ENCODE data around the gene TAS2R30.

The TAS2R30 gene

DNA sequence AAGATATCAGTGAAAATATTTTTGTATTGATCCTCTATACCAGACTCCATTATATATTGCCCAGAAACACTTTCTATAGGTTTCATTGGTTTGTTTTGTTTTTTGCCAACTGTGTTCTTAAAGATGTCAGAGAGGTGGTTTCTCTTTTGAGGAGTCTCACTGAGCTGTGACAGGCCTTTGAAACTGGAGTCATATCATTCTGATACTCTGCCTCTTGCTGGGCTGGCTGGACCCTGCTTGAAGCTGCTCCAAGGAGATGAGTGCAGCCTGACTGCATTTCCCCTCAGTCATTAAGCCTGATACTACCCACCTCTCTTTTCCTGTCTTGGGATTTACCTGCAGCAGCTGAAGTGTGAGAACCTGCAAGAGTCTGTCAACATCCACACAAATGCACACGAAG is 16.4 kb upstream of the TAS2R30 start:
- TF ChIP-seq, protein P1, sequence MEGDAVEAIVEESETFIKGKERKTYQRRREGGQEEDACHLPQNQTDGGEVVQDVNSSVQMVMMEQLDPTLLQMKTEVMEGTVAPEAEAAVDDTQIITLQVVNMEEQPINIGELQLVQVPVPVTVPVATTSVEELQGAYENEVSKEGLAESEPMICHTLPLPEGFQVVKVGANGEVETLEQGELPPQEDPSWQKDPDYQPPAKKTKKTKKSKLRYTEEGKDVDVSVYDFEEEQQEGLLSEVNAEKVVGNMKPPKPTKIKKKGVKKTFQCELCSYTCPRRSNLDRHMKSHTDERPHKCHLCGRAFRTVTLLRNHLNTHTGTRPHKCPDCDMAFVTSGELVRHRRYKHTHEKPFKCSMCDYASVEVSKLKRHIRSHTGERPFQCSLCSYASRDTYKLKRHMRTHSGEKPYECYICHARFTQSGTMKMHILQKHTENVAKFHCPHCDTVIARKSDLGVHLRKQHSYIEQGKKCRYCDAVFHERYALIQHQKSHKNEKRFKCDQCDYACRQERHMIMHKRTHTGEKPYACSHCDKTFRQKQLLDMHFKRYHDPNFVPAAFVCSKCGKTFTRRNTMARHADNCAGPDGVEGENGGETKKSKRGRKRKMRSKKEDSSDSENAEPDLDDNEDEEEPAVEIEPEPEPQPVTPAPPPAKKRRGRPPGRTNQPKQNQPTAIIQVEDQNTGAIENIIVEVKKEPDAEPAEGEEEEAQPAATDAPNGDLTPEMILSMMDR (conservative IDR thresholded peaks at IDR 0.05), result no peak
- no peak overlapping the region for H3K27ac ChIP-seq

DNA sequence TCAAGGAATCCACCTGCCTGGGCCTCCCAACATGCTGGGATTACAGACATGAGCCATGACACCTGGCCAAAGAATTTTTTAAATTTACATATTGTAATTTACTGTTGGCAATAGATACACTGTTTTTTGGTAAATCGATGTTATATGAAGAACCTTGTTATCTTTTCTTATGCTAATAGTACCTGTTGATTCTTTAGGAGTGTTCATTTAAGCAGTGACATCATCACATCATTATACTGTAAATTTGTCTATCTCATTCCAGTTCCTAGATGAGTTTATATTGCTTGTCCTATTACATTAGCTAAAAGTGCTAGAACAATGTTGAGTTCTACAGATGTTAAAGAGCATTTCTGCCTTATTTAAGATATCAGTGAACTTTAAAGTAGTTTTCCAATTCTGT is 13.0 kb upstream of the TAS2R30 start:
- TF ChIP-seq, protein P1 (conservative IDR thresholded peaks at IDR 0.05), result no peak

DNA sequence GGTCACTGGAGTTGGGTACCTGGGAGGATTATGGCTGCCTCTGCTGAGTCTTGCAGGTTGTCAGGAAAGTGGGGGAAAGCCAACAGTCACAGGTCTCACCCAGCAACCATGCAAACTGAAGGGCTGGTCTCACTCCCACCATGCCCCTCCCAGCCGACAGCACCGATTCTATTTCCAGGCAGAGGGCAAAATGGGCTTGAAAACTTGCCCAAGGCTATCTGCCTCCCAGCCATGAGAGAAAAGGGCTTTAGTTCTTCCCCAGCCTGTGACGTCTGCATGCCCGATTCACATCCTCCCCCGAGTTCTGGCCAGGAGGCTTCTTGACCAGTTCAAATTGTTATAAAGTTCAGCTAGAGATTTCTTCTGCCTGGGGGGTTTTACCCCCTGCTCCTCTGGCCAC is 9.9 kb upstream of the TAS2R30 start:
- no peak overlapping the region for H3K27ac ChIP-seq
- TF ChIP-seq, protein P1 (conservative IDR thresholded peaks at IDR 0.05), result no peak

More for the DNA sequence above, 13.0 kb upstream of the TAS2R30 start:
- H3K27ac ChIP-seq, result no peak overlapping the region

DNA sequence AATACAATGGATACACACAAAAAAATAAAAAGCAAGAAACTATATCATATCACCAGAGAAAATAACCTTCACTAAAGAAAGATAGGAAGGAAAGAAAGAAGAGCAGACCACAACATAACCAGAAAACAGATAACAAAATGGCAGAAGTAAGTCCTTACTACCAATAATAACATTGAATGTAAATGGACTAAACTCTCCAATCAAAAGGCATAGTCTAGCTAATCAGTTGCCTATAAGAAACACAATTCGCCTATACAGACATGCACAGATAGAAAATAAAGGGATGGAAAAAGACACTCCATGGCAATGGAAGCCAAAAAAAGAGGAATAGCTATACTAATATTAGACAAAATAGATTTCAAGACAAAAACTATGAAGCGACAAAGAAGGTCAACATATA is 8.9 kb upstream of the TAS2R30 start:
- TF ChIP-seq, protein P1 (conservative IDR thresholded peaks at IDR 0.05), result no peak
- H3K27ac ChIP-seq, result no peak overlapping the region

DNA sequence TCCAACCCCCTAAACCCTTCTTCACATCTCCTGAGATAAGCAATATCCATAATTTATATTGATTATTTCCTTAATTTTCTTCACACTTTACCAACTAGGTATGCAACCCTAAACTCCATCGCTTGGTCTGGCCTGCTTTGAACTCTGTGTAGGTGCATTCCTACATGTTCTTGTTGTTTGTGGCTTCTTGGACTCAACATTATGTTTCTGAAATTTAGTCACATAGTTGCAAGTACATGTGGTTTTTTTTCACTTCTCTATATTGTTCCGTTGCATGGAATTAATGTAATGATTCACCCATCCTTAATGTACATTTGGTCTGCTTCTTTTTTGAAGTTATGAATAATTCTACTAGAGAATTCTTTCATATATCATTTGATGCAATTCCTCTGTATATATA is 1.6 kb upstream of the TAS2R30 start:
- H3K27ac ChIP-seq, result no peak overlapping the region
- TF ChIP-seq, protein P1 (conservative IDR thresholded peaks at IDR 0.05), result no peak

DNA sequence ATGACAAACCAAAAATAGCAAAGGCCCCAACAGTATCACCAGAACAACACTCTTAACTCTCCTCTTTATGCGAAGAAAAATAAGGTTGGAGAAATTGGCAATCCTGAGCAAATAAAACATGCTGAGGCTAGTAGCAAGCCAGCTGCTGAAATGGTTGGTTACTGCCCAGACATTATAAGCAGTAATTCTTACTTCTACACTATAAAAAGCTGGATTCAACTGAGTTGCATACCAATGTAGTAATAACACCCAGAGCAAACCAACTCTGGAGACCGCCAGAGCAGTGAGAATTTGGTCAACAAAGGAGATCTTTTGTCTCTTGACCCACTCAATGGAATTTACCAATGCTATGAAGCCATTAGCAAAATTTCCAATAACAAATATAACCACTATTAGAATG is 628 bp downstream of the TAS2R30 start:
- TF ChIP-seq, protein P1 (conservative IDR thresholded peaks at IDR 0.05), result no peak
- H3K27ac ChIP-seq, result no peak overlapping the region

DNA sequence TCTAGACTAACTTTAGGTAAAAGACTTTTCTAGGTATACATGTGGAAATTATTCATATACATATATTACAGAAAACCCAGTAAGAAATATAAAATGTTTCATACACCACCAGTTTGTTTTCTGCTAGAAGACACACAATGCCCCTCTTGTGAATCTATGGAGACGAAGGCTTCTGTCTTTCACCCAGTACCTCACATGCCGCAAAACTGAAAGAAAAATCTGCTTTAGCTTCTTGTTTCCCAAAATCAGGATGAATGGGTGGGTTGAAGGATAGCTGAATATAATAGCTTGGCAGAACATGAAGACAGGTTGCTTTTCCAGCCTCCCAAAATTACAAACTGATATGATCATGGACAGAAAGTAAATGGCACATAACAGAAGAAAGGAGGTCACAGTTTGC is 1.3 kb downstream of the TAS2R30 start:
- TF ChIP-seq, protein P1 (conservative IDR thresholded peaks at IDR 0.05), result no peak
- H3K27ac ChIP-seq, result no peak overlapping the region

DNA sequence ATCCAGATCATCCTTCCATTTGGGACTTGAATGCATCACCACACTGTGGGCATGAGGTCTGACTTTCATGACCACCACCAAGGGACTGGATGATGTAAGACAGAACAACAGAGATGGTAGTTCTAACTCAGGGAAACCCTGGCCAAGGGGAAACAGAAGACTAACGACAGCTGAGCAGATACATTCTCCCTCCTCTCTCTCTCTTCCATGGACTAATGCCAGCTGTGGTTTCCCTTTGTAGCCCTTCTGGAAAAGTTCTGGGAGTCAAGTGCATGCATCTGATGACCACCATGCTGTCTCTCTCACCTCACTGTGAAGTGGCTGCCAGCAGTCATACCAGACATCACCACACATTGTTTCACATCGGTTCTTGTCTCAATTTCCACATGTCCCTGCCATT is 3.4 kb downstream of the TAS2R30 start:
- TF ChIP-seq, protein P1 (conservative IDR thresholded peaks at IDR 0.05), result no peak
- no peak overlapping the region for H3K27ac ChIP-seq

All from VCaP (cell line).